ENCODE results near the gene PCNX3. TPM values are rescaled to one million over a fixed set of nuclear protein-coding genes. Genes with fewer than 3 reads are reported as not detected.

PCNX3 gene
- total and polyA plus RNA-seq, 2 experiments from 2014 or later = 22.0 to 42.7 TPM

GRCh38 chr11:65575568-65576231 lies 39.9 kb upstream of the PCNX3 start, which contains the start of gene EHBP1L1:
Gene EHBP1L1, plus strand, starts transcription at chr11:65576053. Its CDS starts 250 bp downstream, at chr11:65576303.
- H3K9me3 ChIP-seq (ENCODE audit: low read depth) = no peaks in the 10 kb centered on the region
- no peaks in the 10 kb centered on the region for H3K36me3 ChIP-seq
- peaks cover 23% of the 10 kb centered on the region for H3K4me1 ChIP-seq (ENCODE audit: low read depth)
- peak within 1 kb of the TSS; percentile 45 for H3K4me3 ChIP-seq
- TF ChIP-seq CTCF (IDR thresholded peaks at IDR 0.05; ENCODE audit: low read depth, low read length) = no peak
- DNase-seq (ENCODE audit: low read depth in 1 of 2, low spot score in 1 of 2) = peak; percentile 65
- peaks cover 5% of the 10 kb centered on the region for H3K27me3 ChIP-seq
- no peak within 1 kb of the TSS for H3K27ac ChIP-seq

- H3K4me1 ChIP-seq (ENCODE audit: low read depth) = peaks cover 18% of the 10 kb centered on the region
These were observed 39.2 kb upstream of the PCNX3 start for GRCh38 chr11:65576232-65576866.

GRCh38 chr11:65576867-65577755 lies 38.5 kb upstream of the PCNX3 start:
- peak in 1 of 2 donors; percentile 51 for DNase-seq (ENCODE audit: low read depth in 1 of 2, low spot score in 1 of 2)
- no peaks in the 10 kb centered on the region for H3K9me3 ChIP-seq (ENCODE audit: low read depth)
- no peak overlapping the region for H3K27ac ChIP-seq
- H3K27me3 ChIP-seq = peaks cover 11% of the 10 kb centered on the region
- TF ChIP-seq CTCF (IDR thresholded peaks at IDR 0.05; ENCODE audit: low read depth, low read length) = no peak
- no peak overlapping the region for H3K4me3 ChIP-seq
- peaks cover 15% of the 10 kb centered on the region for H3K4me1 ChIP-seq (ENCODE audit: low read depth)
- H3K36me3 ChIP-seq = no peaks in the 10 kb centered on the region

More at GRCh38 chr11:65576232-65576866, 39.2 kb upstream of the PCNX3 start:
- Histone ChIP-seq H3K27me3 (peaks cover 6% of the 10 kb centered on the region), H3K36me3 (no peaks in the 10 kb centered on the region), H3K9me3 (ENCODE audit: low read depth) (no peaks in the 10 kb centered on the region), H3K4me3 (peak overlapping the region; percentile 45), H3K27ac (no peak overlapping the region)
- DNase-seq (ENCODE audit: low read depth in 1 of 2, low spot score in 1 of 2) = no peak
- TF ChIP-seq CTCF (IDR thresholded peaks at IDR 0.05; ENCODE audit: low read depth, low read length) = no peak

GRCh38 chr11:65577756-65578109 lies 37.8 kb upstream of the PCNX3 start:
- DNase-seq (ENCODE audit: low read depth in 1 of 2, low spot score in 1 of 2) = no peak
- H3K9me3 ChIP-seq (ENCODE audit: low read depth) = no peaks in the 10 kb centered on the region
- H3K4me3 ChIP-seq = no peak overlapping the region
- no peak for TF ChIP-seq CTCF (IDR thresholded peaks at IDR 0.05; ENCODE audit: low read depth, low read length)
- H3K4me1 ChIP-seq (ENCODE audit: low read depth) = peaks cover 15% of the 10 kb centered on the region
- H3K27ac ChIP-seq = no peak overlapping the region
- no peaks in the 10 kb centered on the region for H3K36me3 ChIP-seq
- peaks cover 17% of the 10 kb centered on the region for H3K27me3 ChIP-seq

GRCh38 chr11:65578134-65578533 lies 37.4 kb upstream of the PCNX3 start:
- no peaks in the 10 kb centered on the region for H3K9me3 ChIP-seq (ENCODE audit: low read depth)
- H3K27ac ChIP-seq = no peak overlapping the region
- no peaks in the 10 kb centered on the region for H3K36me3 ChIP-seq
- H3K4me3 ChIP-seq = no peak overlapping the region
- peaks cover 15% of the 10 kb centered on the region for H3K4me1 ChIP-seq (ENCODE audit: low read depth)
- no peak for TF ChIP-seq CTCF (IDR thresholded peaks at IDR 0.05; ENCODE audit: low read depth, low read length)
- no peak for DNase-seq (ENCODE audit: low read depth in 1 of 2, low spot score in 1 of 2)
- H3K27me3 ChIP-seq = peaks cover 21% of the 10 kb centered on the region
